ENCODE measurements around the gene PET117.
"Not testable (repeated sequence)": the region's sequence is repeated elsewhere in the genome, so short reads cannot be mapped to it uniquely, and the experiment has no call there.

The PET117 gene

DNA sequence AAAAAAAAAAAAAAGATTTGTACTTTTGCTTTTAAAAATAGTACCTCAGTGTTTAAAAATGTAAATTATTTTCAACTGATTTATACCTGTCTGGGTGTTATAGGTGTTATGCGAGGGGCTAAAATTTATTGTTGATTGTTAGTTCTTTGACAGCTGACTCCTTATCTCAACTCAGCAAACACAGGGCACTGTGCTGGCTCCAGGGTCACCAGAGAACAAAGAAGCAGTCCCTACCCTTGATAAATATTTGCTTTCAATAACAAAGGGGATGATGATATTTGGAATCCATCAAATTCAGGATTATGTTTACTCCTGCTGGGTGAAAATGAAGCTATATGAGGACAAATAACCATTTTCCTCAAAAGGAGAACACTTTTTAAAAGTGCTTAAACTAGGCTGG is 34.2 kb upstream of the PET117 start (continued):
- TF ChIP-seq, protein P1, sequence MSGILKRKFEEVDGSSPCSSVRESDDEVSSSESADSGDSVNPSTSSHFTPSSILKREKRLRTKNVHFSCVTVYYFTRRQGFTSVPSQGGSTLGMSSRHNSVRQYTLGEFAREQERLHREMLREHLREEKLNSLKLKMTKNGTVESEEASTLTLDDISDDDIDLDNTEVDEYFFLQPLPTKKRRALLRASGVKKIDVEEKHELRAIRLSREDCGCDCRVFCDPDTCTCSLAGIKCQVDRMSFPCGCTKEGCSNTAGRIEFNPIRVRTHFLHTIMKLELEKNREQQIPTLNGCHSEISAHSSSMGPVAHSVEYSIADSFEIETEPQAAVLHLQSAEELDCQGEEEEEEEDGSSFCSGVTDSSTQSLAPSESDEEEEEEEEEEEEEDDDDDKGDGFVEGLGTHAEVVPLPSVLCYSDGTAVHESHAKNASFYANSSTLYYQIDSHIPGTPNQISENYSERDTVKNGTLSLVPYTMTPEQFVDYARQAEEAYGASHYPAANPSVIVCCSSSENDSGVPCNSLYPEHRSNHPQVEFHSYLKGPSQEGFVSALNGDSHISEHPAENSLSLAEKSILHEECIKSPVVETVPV (CRISPR knock-in tag; IDR thresholded peaks at IDR 0.05), result no peak
- TF ChIP-seq ESRRG (CRISPR knock-in tag; IDR thresholded peaks at IDR 0.05), result no peak
- no peak for TF ChIP-seq OSR1 (CRISPR knock-in tag; IDR thresholded peaks at IDR 0.05)
- TF ChIP-seq, protein P2, sequence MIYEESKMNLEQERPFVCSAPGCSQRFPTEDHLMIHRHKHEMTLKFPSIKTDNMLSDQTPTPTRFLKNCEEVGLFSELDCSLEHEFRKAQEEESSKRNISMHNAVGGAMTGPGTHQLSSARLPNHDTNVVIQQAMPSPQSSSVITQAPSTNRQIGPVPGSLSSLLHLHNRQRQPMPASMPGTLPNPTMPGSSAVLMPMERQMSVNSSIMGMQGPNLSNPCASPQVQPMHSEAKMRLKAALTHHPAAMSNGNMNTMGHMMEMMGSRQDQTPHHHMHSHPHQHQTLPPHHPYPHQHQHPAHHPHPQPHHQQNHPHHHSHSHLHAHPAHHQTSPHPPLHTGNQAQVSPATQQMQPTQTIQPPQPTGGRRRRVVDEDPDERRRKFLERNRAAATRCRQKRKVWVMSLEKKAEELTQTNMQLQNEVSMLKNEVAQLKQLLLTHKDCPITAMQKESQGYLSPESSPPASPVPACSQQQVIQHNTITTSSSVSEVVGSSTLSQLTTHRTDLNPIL (CRISPR knock-in tag; IDR thresholded peaks at IDR 0.05; ENCODE audit: low read depth), result no peak
- no peak for TF ChIP-seq RARB (CRISPR knock-in tag; IDR thresholded peaks at IDR 0.05)
- no peak for TF ChIP-seq ISL1 (CRISPR knock-in tag; IDR thresholded peaks at IDR 0.05)

DNA sequence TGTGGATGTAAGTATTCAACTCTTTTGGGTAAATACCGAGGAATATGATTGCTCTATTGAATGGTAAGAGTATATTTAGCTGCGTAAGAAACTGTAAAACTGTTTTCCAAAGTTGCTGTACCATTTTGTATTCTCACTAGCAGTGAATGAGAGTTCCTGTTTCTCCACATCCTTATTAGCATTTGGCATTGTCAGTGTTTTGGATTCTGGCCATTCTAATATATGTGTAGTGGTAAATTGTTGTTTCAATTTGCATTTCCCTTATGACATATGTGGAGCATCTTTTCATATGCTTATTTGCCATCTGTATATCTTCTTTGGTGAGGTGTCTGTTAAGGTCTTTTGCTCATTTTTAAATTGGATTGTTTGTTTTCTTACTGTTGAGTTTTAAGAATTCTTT is 29.3 kb upstream of the PET117 start:
- no peak for ATAC-seq
- no peak for TF ChIP-seq SNAI2 (CRISPR knock-in tag; IDR thresholded peaks at IDR 0.05)
- no peak for TF ChIP-seq ZNF565 (CRISPR knock-in tag; conservative IDR thresholded peaks at IDR 0.05; ENCODE audit: low read depth)
- no peak for TF ChIP-seq ZNF70 (CRISPR knock-in tag; IDR thresholded peaks at IDR 0.05)
- no peak for TF ChIP-seq TOX (CRISPR knock-in tag; IDR thresholded peaks at IDR 0.05; ENCODE audit: borderline replicate concordance)
- TF ChIP-seq, protein P3, sequence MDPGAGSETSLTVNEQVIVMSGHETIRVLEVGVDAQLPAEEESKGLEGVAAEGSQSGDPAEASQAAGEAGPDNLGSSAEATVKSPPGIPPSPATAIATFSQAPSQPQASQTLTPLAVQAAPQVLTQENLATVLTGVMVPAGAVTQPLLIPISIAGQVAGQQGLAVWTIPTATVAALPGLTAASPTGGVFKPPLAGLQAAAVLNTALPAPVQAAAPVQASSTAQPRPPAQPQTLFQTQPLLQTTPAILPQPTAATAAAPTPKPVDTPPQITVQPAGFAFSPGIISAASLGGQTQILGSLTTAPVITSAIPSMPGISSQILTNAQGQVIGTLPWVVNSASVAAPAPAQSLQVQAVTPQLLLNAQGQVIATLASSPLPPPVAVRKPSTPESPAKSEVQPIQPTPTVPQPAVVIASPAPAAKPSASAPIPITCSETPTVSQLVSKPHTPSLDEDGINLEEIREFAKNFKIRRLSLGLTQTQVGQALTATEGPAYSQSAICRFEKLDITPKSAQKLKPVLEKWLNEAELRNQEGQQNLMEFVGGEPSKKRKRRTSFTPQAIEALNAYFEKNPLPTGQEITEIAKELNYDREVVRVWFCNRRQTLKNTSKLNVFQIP (CRISPR knock-in tag; IDR thresholded peaks at IDR 0.05; ENCODE audit: borderline replicate concordance, low read depth), result no peak
- TF ChIP-seq ARNTL (CRISPR knock-in tag; IDR thresholded peaks at IDR 0.05; ENCODE audit: borderline replicate concordance, low read depth), result no peak

DNA sequence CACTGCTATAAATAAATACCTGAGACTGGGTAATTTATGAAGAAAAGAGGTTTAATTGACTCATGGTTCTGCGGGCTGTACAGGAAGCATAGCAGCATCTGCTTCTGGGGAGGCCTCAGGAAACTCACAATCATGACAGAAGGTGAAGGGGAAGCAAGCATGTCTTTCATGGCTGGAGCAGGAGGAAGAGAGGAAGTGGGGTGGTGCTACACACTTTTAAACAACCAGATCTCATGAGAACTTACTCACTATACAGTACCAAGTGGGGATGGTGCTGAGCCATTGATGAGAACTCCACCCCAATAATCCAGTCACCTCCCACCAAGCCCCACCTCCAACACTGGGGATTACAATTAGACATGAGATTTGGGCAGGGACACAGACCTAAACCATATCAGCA is 9.1 kb upstream of the PET117 start:
- not testable (repeated sequence) for ATAC-seq

DNA sequence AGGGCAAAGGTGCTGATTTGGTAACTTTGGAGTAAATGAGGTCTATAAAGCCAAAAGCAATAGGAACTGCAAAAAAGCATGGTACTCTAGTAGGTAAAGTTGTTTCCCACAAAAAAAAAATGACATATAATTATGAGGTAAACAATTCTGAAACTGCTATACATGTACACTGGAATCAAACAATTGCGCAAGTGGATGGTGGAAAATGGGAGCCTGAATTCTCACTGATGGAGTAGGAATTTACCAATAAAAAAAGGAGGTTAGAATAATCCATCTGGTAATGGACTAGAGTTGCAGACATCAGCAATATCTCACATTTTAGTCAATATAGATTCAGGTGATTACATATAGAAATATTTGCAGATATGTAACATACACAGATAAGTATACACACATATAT is 5.0 kb upstream of the PET117 start:
- TF ChIP-seq, protein P2 (CRISPR knock-in tag; IDR thresholded peaks at IDR 0.05; ENCODE audit: low read depth), result no peak
- TF ChIP-seq RARB (CRISPR knock-in tag; IDR thresholded peaks at IDR 0.05), result no peak
- TF ChIP-seq, protein P4, sequence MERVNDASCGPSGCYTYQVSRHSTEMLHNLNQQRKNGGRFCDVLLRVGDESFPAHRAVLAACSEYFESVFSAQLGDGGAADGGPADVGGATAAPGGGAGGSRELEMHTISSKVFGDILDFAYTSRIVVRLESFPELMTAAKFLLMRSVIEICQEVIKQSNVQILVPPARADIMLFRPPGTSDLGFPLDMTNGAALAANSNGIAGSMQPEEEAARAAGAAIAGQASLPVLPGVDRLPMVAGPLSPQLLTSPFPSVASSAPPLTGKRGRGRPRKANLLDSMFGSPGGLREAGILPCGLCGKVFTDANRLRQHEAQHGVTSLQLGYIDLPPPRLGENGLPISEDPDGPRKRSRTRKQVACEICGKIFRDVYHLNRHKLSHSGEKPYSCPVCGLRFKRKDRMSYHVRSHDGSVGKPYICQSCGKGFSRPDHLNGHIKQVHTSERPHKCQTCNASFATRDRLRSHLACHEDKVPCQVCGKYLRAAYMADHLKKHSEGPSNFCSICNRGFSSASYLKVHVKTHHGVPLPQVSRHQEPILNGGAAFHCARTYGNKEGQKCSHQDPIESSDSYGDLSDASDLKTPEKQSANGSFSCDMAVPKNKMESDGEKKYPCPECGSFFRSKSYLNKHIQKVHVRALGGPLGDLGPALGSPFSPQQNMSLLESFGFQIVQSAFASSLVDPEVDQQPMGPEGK (CRISPR knock-in tag; IDR thresholded peaks at IDR 0.05; ENCODE audit: borderline replicate concordance), result no peak
- no peak for TF ChIP-seq TOX (CRISPR knock-in tag; IDR thresholded peaks at IDR 0.05; ENCODE audit: borderline replicate concordance)
- TF ChIP-seq OSR1 (CRISPR knock-in tag; IDR thresholded peaks at IDR 0.05), result no peak
- no peak for TF ChIP-seq ZNF8 (CRISPR knock-in tag; IDR thresholded peaks at IDR 0.05)
- TF ChIP-seq ARNTL (CRISPR knock-in tag; IDR thresholded peaks at IDR 0.05; ENCODE audit: borderline replicate concordance, low read depth), result no peak
- TF ChIP-seq ESRRG (CRISPR knock-in tag; IDR thresholded peaks at IDR 0.05), result no peak
- TF ChIP-seq ISL1 (CRISPR knock-in tag; IDR thresholded peaks at IDR 0.05), result no peak
- no peak for TF ChIP-seq CSDC2 (CRISPR knock-in tag; IDR thresholded peaks at IDR 0.05)
- TF ChIP-seq ZFP30 (CRISPR knock-in tag; IDR thresholded peaks at IDR 0.05), result no peak
- TF ChIP-seq SNAI2 (CRISPR knock-in tag; IDR thresholded peaks at IDR 0.05), result no peak
- no peak for TF ChIP-seq GLIS3 (CRISPR knock-in tag; IDR thresholded peaks at IDR 0.05)
- TF ChIP-seq ZNF565 (CRISPR knock-in tag; conservative IDR thresholded peaks at IDR 0.05; ENCODE audit: low read depth), result no peak
- no peak for TF ChIP-seq ZFP3 (CRISPR knock-in tag; IDR thresholded peaks at IDR 0.05)
- TF ChIP-seq, protein P3 (CRISPR knock-in tag; IDR thresholded peaks at IDR 0.05; ENCODE audit: borderline replicate concordance, low read depth), result no peak
- no peak for TF ChIP-seq BACH2 (CRISPR knock-in tag; IDR thresholded peaks at IDR 0.05; ENCODE audit: borderline replicate concordance)
- TF ChIP-seq ZC3H10 (CRISPR knock-in tag; IDR thresholded peaks at IDR 0.05), result no peak
- ATAC-seq, result no peak
